Stimulated activated CD4-positive, alpha-beta T cell treated with anti-CD3 and anti-CD28 coated beads, Interleukin-12 subunit alpha, Interleukin-12 subunit beta, amount 100 ng/mL, for 48 hours (primary cell): Measurements from ENCODE around the gene BCAS3.
"Not testable (repeated sequence)": the region's sequence is repeated elsewhere in the genome, so short reads cannot be mapped to it uniquely, and the experiment has no call there.

Source experiments
- DNase-seq, 3 donors: peaks; one replicate each; pipeline ENCODE4 v3.0.0-alpha.2; 2020; ENCODE audit warnings: low read depth in 2 of 3, low spot score in 1 of 3

BCAS3 gene

DNA sequence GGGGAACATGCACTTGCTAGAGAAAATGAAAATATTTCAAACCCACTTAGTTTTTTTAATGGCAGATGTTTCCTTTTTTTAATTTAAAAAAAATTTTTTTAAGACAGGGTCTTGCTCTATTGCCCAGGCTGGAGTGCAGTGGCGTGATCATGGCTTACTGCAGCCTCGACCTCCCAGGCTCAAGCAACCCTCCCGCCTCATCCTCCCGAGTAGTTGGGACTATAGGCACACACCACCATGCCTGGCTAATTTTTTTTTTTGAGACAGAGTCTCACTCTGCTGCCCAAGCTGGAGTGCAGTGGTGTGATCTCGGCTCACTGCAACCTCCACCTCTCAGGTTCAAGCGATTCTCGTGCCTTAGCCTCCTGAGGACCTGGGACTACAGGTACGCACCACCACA lies 469.2 kb downstream of the BCAS3 start:
- not testable (repeated sequence) for DNase-seq

DNA sequence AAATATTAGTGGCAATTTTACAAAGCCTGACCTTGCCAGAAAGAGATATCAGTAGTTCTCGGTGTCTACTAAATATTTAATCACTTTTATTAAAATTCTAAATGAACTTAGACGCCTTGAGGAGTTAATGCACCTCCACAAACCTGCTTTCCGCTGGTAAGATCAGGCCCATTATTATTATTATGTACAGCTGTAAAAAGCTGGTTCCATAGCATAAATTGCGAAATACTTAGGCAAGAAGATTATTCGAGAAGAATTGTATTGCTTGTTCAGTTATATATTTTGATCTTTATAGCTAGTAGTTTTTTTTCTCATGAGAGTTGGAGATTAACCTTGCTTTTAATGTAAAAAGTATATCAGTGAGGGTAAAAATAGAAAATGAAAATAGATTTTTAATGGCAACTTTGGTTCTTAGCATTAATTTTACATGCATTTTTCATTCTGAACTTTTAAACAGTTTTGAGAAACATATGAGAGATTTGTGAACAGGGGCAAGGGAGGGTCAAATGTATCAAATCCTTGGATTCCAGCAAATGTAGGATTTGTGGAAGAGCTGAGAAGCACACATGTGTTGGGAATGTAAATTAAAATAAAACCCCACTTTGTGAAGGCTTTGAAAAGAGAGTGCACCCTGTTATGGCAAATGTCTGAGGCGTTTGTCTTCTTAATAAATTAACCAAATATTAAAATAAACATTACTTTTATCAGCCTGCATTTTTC lies 471.6 kb downstream of the BCAS3 start:
- no peak for DNase-seq

DNA sequence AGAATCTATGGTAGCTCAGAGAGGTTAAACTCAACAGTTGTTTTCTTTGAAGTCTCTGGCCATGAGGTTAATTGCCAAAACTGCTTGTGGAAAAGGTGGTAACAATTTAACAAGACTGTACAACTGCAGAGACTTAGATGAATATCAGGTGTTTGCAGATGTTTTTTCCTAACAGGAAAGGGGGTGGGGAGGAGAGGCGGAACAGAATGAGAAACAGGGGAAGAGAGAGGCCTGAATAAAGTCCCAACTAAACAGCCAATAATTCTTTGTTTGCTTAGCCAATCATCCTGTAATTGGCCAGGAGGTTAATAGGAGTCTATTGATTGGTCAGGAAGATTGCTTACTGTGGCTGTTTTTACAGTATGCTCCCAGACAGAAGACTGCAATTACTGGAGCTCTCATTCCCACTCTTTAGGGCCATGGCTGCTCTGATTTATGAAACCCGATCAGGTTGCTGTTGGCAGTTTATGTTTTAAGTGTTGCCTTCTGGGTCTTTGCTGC lies 472.3 kb downstream of the BCAS3 start:
- no peak for DNase-seq

GRCh38 chr17:61150686-61151299 lies 473.1 kb downstream of the BCAS3 start:
- no peak for DNase-seq

- no peak for DNase-seq
Measured at GRCh38 chr17:61152898-61153297, 475.2 kb downstream of the BCAS3 start.

- DNase-seq, result no peak
Measured at GRCh38 chr17:61155590-61156237, 478.1 kb downstream of the BCAS3 start.

DNA sequence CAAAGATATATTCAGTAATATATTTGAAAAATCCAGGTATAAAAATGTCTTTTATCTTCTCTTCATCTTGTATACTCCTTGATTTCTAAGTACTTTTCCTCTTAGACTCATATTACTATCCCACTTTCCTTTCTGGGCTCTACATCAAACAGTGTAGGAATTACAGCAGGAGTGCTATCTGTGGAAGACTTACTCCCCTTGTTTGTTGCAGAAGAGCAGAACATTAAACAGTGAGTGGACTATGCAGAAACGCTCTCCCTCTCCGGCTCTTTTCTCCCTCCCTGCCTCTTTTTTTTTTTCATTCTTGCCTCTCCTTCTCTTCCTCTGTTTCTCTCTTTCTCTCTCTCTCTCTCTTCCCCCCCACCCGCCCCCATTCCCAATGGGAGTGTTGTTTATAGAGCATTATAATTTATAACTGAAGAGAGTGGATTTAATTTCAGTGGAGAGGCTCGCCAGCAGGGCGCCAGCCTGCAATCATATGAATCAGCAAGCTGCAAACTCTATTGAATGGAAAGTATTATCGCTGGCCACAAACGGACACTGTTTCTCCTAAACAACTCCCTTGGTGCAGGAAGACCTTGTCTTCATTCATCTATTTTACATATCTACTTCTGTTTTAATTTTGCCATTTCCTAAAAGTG lies 479.7 kb downstream of the BCAS3 start:
- no peak for DNase-seq

DNA sequence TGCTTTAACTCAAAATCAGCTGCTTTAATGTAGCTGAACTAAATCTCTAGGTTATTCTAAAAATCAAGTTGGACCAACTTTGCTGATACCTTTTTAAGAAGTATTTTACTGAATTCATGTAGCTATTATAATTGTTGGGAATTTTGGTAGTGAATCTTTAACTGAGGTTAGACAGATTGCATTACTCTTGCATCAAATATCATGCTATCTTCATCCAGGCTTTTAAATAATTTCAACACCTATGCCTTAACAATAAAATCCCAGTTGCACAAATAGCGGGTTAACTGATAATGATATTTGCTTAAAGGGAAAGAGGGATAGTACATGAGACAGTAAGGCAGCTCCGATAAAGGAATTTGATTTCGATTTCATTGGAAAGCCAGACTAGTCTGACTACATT lies 480.7 kb downstream of the BCAS3 start:
- DNase-seq, result no peak

DNA sequence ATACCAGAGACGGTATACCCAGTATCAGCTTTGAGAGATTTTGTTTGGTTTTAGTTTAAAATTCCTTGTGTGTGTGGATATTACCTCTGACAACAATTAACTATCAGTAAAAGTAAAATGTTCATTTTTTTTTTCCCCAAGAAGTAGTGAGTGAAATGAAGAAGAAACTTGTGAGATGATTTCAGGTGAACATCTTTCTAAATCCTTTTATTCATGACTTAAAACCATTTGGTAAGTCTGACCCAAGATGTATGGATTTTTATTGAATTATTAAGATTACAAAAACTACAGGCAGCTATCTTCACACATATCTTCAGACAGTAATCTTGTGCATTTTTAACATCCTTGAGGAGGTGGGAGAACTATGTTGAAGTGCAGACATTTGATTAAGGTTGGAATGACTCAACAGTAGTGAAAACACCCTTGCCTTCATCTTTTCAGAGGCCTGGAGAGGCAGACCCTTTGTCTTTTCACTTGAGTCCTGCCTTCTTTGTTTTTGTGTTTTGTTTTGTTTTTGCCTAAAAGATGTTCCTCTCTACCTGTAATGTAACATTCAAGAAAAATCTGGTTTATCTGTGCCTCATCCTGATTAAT lies 481.7 kb downstream of the BCAS3 start:
- no peak for DNase-seq

DNA sequence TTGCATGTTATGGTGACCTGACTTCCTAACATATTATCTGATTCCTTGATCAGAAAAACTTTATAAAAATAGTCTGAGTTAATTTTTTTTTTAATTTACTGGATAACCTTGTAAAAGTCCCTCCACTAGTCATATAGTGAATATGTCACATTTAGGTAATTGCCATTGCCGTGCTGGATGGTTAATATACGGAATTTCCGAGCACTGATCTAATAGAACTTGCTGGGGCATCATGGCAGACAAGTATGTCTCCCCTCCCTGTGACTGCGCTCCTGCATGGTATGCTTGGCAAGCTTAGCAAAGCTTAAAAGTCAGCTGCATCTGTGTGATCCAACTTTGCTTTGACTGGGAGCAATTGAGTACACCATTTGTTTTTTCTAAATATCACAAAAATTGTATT lies 482.6 kb downstream of the BCAS3 start:
- no peak for DNase-seq

GRCh38 chr17:61160789-61161445 lies 483.3 kb downstream of the BCAS3 start:
- DNase-seq, result no peak

- no peak for DNase-seq
Measured at GRCh38 chr17:61161615-61162134, 484.0 kb downstream of the BCAS3 start.

GRCh38 chr17:61164517-61164916 lies 486.9 kb downstream of the BCAS3 start:
- no peak for DNase-seq

DNA sequence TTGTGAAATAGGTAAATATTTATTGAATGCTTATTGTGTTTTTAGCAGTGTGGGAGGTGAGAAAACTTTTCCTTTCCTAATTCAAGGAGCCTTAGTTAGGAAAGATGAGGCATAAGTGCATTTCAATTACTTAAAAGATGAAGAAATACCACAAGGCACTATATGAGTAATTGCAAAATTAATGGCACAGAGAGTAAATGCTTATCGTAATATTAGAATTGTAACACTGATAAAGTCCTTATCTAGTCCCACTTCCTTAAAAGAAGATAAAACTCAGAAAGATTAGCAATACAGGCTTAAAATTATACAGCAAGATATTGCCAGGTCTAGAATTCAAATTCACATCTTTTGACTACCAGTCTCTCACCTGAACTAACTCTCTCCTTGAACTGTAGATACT lies 489.4 kb downstream of the BCAS3 start:
- DNase-seq, result no peak

GRCh38 chr17:61168506-61168905 lies 490.9 kb downstream of the BCAS3 start:
- DNase-seq, result no peak

- no peak for DNase-seq
Measured at GRCh38 chr17:61174310-61174709, 496.7 kb downstream of the BCAS3 start.

DNA sequence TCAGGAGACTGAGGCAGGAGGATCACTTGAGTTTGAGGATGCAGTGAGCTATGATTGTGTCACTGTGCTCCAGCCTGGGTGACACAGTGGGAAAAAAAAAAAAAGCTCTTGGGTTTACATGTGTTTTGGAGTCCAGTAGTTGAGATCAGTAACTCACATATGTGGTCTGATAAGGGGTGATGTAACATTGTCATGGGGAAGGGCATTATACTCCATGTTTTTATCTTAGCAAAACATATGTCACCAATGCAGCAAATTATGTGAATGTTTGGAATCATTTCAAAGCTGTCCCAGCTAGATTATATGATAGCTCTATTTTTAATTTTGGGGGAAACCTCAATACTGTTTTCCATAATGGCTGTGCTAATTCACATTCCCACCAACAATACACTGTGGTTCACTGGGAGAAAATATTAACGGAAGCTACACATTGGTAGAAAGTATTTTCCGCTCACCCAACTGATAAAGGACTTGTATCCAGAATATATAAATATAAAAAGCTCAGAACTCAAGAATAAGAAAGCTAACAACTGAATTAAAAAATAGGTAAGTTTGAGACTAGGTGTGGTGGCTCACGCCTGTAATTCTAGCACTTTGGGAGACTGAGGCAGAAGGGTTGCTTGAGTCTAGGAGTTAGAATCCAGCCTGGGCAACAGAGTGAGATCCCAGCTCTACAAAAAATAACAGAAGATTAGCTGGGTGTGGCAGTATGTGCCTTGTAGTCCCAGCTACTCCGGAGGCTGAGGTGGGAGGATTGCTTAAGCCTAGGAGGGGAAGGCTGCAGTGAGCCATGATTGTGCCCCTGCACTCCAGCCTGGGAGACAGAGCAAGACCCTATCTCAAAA lies 497.9 kb downstream of the BCAS3 start:
- no peak for DNase-seq

DNA sequence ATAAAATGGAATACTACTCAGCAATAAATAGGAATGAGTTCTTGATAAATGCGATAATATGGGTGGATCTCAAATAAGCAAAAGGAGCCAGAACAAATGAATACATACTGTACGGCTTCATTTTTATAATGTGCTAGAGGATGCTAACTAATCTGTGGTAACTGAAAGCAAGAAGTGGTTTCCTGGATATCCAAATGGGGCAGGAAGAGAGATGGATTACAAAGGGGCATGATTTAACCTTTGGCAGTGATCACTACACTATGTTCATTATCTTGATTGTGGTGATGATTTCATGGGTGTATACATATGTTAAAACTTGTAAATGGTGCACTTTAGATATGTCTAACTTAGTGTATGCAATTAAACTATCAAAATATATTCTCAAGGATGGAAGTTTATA lies 499.7 kb downstream of the BCAS3 start:
- no peak for DNase-seq

DNA sequence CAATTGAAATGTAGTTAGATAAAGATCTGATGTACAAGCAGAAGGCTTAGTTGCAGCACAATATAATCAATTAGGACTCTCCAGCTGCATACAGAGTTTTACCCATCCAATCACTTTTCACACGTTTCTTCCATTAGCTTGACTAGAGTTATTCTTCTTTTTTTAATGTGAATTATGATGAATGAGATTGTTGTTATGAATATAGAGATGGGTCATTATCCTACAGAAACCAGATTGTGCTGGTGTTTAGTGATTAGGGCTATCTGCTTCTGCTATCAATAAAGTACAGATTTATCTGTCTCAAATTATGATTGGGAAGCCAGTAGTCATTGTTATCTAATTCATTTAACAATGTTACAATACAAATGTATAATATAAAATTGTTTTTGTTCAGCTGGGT lies 500.6 kb downstream of the BCAS3 start:
- no peak for DNase-seq

GRCh38 chr17:61179380-61179806 lies 501.7 kb downstream of the BCAS3 start:
- no peak for DNase-seq
